ENCODE data around the gene GPS2. TPM values are rescaled to one million over a fixed set of nuclear protein-coding genes. Genes with fewer than 3 reads are reported as not detected.

GPS2 gene
- total and polyA plus RNA-seq, 2 experiments from 2014 or later, result 83.4 to 122 TPM

DNA sequence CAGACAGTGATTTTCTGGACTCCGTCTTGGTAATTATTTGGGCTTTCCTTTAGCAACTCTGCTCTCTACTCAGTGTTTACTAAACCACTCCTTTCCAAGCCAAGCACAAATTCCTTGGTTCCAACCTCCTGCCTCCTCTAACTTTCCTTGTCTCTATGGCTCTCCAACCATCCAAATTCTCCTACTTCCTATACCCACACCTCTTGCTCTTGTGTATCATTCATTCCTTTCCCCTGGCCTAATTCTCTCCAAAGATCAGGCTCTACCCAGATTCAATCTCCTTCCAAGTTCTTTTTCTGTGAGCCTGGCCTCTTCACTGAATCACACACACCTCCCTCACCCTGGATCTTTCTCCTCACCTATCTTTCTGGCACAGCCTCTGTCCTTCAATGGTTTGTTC is 12.8 kb upstream of the GPS2 start (continued):
- TF ChIP-seq, protein P1, sequence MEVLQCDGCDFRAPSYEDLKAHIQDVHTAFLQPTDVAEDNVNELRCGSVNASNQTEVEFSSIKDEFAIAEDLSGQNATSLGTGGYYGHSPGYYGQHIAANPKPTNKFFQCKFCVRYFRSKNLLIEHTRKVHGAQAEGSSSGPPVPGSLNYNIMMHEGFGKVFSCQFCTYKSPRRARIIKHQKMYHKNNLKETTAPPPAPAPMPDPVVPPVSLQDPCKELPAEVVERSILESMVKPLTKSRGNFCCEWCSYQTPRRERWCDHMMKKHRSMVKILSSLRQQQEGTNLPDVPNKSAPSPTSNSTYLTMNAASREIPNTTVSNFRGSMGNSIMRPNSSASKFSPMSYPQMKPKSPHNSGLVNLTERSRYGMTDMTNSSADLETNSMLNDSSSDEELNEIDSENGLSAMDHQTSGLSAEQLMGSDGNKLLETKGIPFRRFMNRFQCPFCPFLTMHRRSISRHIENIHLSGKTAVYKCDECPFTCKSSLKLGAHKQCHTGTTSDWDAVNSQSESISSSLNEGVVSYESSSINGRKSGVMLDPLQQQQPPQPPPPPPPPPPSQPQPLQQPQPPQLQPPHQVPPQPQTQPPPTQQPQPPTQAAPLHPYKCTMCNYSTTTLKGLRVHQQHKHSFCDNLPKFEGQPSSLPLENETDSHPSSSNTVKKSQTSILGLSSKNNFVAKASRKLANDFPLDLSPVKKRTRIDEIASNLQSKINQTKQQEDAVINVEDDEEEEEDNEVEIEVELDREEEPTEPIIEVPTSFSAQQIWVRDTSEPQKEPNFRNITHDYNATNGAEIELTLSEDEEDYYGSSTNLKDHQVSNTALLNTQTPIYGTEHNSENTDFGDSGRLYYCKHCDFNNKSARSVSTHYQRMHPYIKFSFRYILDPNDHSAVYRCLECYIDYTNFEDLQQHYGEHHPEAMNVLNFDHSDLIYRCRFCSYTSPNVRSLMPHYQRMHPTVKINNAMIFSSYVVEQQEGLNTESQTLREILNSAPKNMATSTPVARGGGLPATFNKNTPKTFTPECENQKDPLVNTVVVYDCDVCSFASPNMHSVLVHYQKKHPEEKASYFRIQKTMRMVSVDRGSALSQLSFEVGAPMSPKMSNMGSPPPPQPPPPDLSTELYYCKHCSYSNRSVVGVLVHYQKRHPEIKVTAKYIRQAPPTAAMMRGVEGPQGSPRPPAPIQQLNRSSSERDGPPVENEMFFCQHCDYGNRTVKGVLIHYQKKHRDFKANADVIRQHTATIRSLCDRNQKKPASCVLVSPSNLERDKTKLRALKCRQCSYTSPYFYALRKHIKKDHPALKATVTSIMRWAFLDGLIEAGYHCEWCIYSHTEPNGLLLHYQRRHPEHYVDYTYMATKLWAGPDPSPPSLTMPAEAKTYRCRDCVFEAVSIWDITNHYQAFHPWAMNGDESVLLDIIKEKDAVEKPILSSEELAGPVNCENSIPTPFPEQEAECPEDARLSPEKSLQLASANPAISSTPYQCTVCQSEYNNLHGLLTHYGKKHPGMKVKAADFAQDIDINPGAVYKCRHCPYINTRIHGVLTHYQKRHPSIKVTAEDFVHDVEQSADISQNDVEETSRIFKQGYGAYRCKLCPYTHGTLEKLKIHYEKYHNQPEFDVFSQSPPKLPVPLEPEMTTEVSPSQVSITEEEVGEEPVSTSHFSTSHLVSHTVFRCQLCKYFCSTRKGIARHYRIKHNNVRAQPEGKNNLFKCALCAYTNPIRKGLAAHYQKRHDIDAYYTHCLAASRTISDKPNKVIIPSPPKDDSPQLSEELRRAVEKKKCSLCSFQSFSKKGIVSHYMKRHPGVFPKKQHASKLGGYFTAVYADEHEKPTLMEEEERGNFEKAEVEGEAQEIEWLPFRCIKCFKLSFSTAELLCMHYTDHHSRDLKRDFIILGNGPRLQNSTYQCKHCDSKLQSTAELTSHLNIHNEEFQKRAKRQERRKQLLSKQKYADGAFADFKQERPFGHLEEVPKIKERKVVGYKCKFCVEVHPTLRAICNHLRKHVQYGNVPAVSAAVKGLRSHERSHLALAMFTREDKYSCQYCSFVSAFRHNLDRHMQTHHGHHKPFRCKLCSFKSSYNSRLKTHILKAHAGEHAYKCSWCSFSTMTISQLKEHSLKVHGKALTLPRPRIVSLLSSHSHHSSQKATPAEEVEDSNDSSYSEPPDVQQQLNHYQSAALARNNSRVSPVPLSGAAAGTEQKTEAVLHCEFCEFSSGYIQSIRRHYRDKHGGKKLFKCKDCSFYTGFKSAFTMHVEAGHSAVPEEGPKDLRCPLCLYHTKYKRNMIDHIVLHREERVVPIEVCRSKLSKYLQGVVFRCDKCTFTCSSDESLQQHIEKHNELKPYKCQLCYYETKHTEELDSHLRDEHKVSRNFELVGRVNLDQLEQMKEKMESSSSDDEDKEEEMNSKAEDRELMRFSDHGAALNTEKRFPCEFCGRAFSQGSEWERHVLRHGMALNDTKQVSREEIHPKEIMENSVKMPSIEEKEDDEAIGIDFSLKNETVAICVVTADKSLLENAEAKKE (CRISPR knock-in tag; IDR thresholded peaks at IDR 0.05), result no peak
- TF ChIP-seq NANOG (IDR thresholded peaks at IDR 0.05; ENCODE audit: borderline replicate concordance) (no peak), ZNF114 (CRISPR knock-in tag; IDR thresholded peaks at IDR 0.05) (no peak), POLR2AphosphoS5 (IDR thresholded peaks at IDR 0.05; ENCODE audit: low read depth) (no peak), STAT1 (IDR thresholded peaks at IDR 0.05; ENCODE audit: unreplicated experiment) (no peak), ZNF331 (CRISPR knock-in tag; IDR thresholded peaks at IDR 0.05; ENCODE audit: low read depth) (no peak)
- TF ChIP-seq, protein P2, sequence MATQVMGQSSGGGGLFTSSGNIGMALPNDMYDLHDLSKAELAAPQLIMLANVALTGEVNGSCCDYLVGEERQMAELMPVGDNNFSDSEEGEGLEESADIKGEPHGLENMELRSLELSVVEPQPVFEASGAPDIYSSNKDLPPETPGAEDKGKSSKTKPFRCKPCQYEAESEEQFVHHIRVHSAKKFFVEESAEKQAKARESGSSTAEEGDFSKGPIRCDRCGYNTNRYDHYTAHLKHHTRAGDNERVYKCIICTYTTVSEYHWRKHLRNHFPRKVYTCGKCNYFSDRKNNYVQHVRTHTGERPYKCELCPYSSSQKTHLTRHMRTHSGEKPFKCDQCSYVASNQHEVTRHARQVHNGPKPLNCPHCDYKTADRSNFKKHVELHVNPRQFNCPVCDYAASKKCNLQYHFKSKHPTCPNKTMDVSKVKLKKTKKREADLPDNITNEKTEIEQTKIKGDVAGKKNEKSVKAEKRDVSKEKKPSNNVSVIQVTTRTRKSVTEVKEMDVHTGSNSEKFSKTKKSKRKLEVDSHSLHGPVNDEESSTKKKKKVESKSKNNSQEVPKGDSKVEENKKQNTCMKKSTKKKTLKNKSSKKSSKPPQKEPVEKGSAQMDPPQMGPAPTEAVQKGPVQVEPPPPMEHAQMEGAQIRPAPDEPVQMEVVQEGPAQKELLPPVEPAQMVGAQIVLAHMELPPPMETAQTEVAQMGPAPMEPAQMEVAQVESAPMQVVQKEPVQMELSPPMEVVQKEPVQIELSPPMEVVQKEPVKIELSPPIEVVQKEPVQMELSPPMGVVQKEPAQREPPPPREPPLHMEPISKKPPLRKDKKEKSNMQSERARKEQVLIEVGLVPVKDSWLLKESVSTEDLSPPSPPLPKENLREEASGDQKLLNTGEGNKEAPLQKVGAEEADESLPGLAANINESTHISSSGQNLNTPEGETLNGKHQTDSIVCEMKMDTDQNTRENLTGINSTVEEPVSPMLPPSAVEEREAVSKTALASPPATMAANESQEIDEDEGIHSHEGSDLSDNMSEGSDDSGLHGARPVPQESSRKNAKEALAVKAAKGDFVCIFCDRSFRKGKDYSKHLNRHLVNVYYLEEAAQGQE (IDR thresholded peaks at IDR 0.05; ENCODE audit: unreplicated experiment), result no peak
